ENCODE results near the gene ATG13. TPM values are rescaled to one million over a fixed set of nuclear protein-coding genes. Genes with fewer than 3 reads are reported as not detected.

Gene ATG13
- total RNA-seq, 1 donor from 2014 or later: 87.7 TPM

Other genes starting within 250 kb of the ATG13 start
- 846 TPM for gene MDK, start 235.9 kb upstream of the ATG13 start, total RNA-seq (ENCODE audit: unreplicated experiment)
- gene CHRM4, start 225.8 kb upstream of the ATG13 start, total RNA-seq (ENCODE audit: unreplicated experiment): 8.5 TPM
- 49.0 TPM for gene AMBRA1, start 23.5 kb upstream of the ATG13 start, total RNA-seq (ENCODE audit: unreplicated experiment)
- 11.1 TPM for gene HARBI1, start 326 bp upstream of the ATG13 start, total RNA-seq (ENCODE audit: unreplicated experiment)
- 38.4 TPM for gene ARHGAP1, start 83.1 kb downstream of the ATG13 start, total RNA-seq (ENCODE audit: unreplicated experiment)
- 10.6 TPM for gene ZNF408, start 83.5 kb downstream of the ATG13 start, total RNA-seq (ENCODE audit: unreplicated experiment)
- 0.29 TPM for gene F2, start 101.7 kb downstream of the ATG13 start, total RNA-seq (ENCODE audit: unreplicated experiment)
- gene CKAP5, start 228.7 kb downstream of the ATG13 start, total RNA-seq (ENCODE audit: unreplicated experiment): 193 TPM

Measured in glutamatergic neuron (in vitro differentiated cells).